K562 (cell line): ENCODE results near the gene PRIM1. TPM values are rescaled to one million over a fixed set of nuclear protein-coding genes. Genes with fewer than 3 reads are reported as not detected.

ENCODE experiments used
- ATAC-seq: fragments of 200-7000 bp; cut with Tn5 transposase; 3 replicates; pipeline ENCODE4 v1.9.1; 2020; ENCODE audit warnings: moderate library complexity
- BruUV-seq: library from RNA; stranded (reverse); fragments of 400-500 nt; replicated peaks from 2 replicates; lab custom pipeline; 2021; lab: Mats Ljungman, UMichigan
- CTCF ChIA-PET: fragments of 300-600 bp; formaldehyde crosslinking; extraction: SDS; loops from one replicate; lab custom pipeline; 2021; ENCODE audit warnings: low intra/inter-chr PET ratio; lab: Yijun Ruan, JAX
- POLR2A ChIA-PET: fragments of 300-600, 350-650 bp; sonication (Branson Sonifier 250); formaldehyde crosslinking; extraction: SDS; loops from one replicate; lab custom pipeline; 2021; ENCODE audit warnings: antibody characterized with exemption, inconsistent platforms; lab: Yijun Ruan, JAX
- DNase-seq, 4 experiments: peaks; one replicate each; pipeline versions ENCODE4 v3.0.0 to v3.0.0-alpha.2; 2011 to 2018; ENCODE audit warnings: low spot score in 3 of 4, mixed read lengths in 3 of 4; ENCODE audit errors: extremely low read depth in 1 of 4
- FAIRE-seq: peaks from 2 replicates; lab custom pipeline; 2011; peaks lifted over from hg19 to GRCh38; lab: Jason Lieb, UNC
- H2AFZ ChIP-seq: 2 replicates; pipeline ENCODE4 v1.6.0; 2011; ENCODE audit warnings: low read depth, low read length, control low read depth, inconsistent platforms
- H3K27ac ChIP-seq: fragments of 200-600 bp; 3 replicates; pipeline ENCODE4 v1.8.0; 2011; ENCODE audit warnings: low read depth, mild to moderate bottlenecking, control low read depth, inconsistent platforms, low read length, moderate library complexity, mixed read lengths; ENCODE audit errors: extremely low read depth
- H3K27me3 ChIP-seq, 2 experiments: fragments of 300-600 bp in 1 of 2; 2 replicates in 1 of 2; 3 replicates in 1 of 2; pipeline versions ENCODE4 v1.6.0 to v1.8.0; 2011; ENCODE audit warnings: inconsistent platforms in 2 of 2, low read length in 2 of 2, mild to moderate bottlenecking in 1 of 2, mixed read lengths in 1 of 2, moderate library complexity in 1 of 2; ENCODE audit not compliant: control insufficient read depth in 2 of 2, insufficient read depth in 2 of 2
- H3K36me3 ChIP-seq: fragments of 300-600 bp; 3 replicates; pipeline ENCODE4 v1.8.0; 2011; ENCODE audit warnings: mild to moderate bottlenecking, low read length, inconsistent platforms; ENCODE audit not compliant: control insufficient read depth, insufficient read depth
- H3K4me1 ChIP-seq, 2 experiments: fragments of 200-600 bp in 1 of 2; replicated peaks in 1 of 2; 2 replicates in 1 of 2; 3 replicates in 1 of 2; pipeline versions ENCODE4 v1.5.1 to v1.8.0; 2011; ENCODE audit warnings: inconsistent platforms in 2 of 2, low read length in 2 of 2, mild to moderate bottlenecking in 1 of 2, mixed read lengths in 1 of 2, moderate library complexity in 1 of 2; ENCODE audit not compliant: control insufficient read depth in 2 of 2, insufficient read depth in 2 of 2
- H3K4me2 ChIP-seq: 2 replicates; pipeline ENCODE4 v1.6.1; 2011; ENCODE audit warnings: low read length, control low read depth, inconsistent platforms, mixed read lengths; ENCODE audit not compliant: insufficient read depth
- H3K4me3 ChIP-seq: fragments of 200-600 bp; sonication (generic), shearing (Covaris generic); 2 replicates; pipeline ENCODE4 v1.5.1; 2016; ENCODE audit warnings: control low read depth, inconsistent platforms
- H3K79me2 ChIP-seq: fragments of 200-600 bp; 3 replicates; pipeline ENCODE4 v1.8.0; 2011; ENCODE audit warnings: low read length, inconsistent platforms; ENCODE audit not compliant: control insufficient read depth, insufficient read depth
- H3K9ac ChIP-seq, 2 experiments: 2 replicates each; pipeline versions ENCODE4 v1.6.0 to v1.6.1; 2011; ENCODE audit warnings: low read depth in 2 of 2, low read length in 2 of 2, control low read depth in 1 of 2, inconsistent platforms in 1 of 2, mild to moderate bottlenecking in 1 of 2, mixed read lengths in 1 of 2; ENCODE audit not compliant: insufficient read depth in 1 of 2
- H3K9me1 ChIP-seq: one replicate; pipeline ENCODE4 v1.6.0; 2011; ENCODE audit warnings: inconsistent platforms, mild to moderate bottlenecking, low read length, moderate library complexity; ENCODE audit not compliant: control insufficient read depth, insufficient read depth
- H3K9me3 ChIP-seq: replicated peaks from 2 replicates; pipeline ENCODE4 v1.5.1; 2011; ENCODE audit warnings: low read depth, low read length, inconsistent platforms; ENCODE audit not compliant: control insufficient read depth, insufficient read depth
- H4K20me1 ChIP-seq: replicated peaks from 2 replicates; pipeline ENCODE4 v1.6.1; 2011; ENCODE audit warnings: low read length, inconsistent platforms, mixed read lengths; ENCODE audit not compliant: control insufficient read depth, insufficient read depth
- ARID1B ChIP-seq: fragments of 450-650 bp; IDR thresholded peaks from 2 replicates; pipeline ENCODE4 v1.6.1; 2016; ENCODE audit warnings: antibody characterized with exemption, mild to moderate bottlenecking, inconsistent platforms
- ATF1 ChIP-seq, 2 experiments: fragments of 450-650 bp in 1 of 2; IDR thresholded peaks; 2 replicates each; pipeline ENCODE4 v1.6.1; 2016; ENCODE audit warnings: missing compliant biosample characterization in 1 of 2, missing genetic modification characterization in 1 of 2
- CEBPB ChIP-seq: fragments of 450-650 bp; IDR thresholded peaks from 2 replicates; pipeline ENCODE4 v1.6.1; 2016; ENCODE audit warnings: missing genetic modification characterization, missing compliant biosample characterization
- CREB1 ChIP-seq, 2 experiments: sonication (generic) in 1 of 2; formaldehyde crosslinking in 1 of 2; IDR thresholded peaks; 2 replicates each; pipeline versions ENCODE4 v1.6.1 to v1.8.0; 2012 to 2022; ENCODE audit warnings: inconsistent platforms in 1 of 2, mild to moderate bottlenecking in 1 of 2, missing genetic modification reagents in 1 of 2, moderate library complexity in 1 of 2
- DACH1 ChIP-seq: fragments of 450-650 bp; IDR thresholded peaks from 2 replicates; pipeline ENCODE4 v1.6.1; 2018; ENCODE audit not compliant: partially characterized antibody
- HNRNPL ChIP-seq: fragments of 200-400 bp; formaldehyde crosslinking; IDR thresholded peaks from 2 replicates; pipeline ENCODE4 v1.6.1; 2017; ENCODE audit warnings: low read depth, mild to moderate bottlenecking, low read length
- KDM4B ChIP-seq, 2 experiments: fragments of 450-650 bp in 1 of 2; sonication (generic) in 1 of 2; IDR thresholded peaks; 2 replicates each; pipeline ENCODE4 v1.6.1; 2016 to 2017; ENCODE audit warnings: borderline replicate concordance in 2 of 2, antibody characterized with exemption in 1 of 2, low read depth in 1 of 2, mild to moderate bottlenecking in 1 of 2
- ZNF395 ChIP-seq: fragments of 200-800 bp; sonication (Bioruptor generic); IDR thresholded peaks from 2 replicates; pipeline ENCODE4 v1.6.1; 2017; ENCODE audit warnings: missing genetic modification characterization, missing compliant biosample characterization
- ZNF780A ChIP-seq: fragments of 250-450 bp; sonication (Bioruptor Pico); IDR thresholded peaks from 2 replicates; pipeline ENCODE4 v1.5.0; 2021; ENCODE audit warnings: mild to moderate bottlenecking
- WGBS: fragments of 100-300 bp; shearing (Covaris generic); methylation state at CpG from one replicate; pipeline ENCODE4 v1.1.6; 2016; ENCODE audit warnings: low coverage, mixed read lengths; ENCODE audit not compliant: insufficient coverage; ENCODE audit errors: missing lambda C conversion rate; 5-methylcytosine and 5-hydroxymethylcytosine counted together
- in situ Hi-C: fragments of 300-500 bp; cut with MboI; formaldehyde crosslinking; loops from 4 replicates; pipeline ENCODE4 v1.15.0; 2018; ENCODE audit warnings: inconsistent platforms, mixed read lengths
- intact Hi-C: fragments of 100-400 bp; cut with micrococcal nuclease; formaldehyde crosslinking; loops from 2 replicates; pipeline ENCODE4 v1.14.2; 2022
- polyA plus RNA-seq, 8 experiments: library from polyadenylated mRNA; depleted of rRNA in 4 of 8; stranded (reverse) in 5 of 8; unstranded in 3 of 8; fragments of >200 nt; fragmentation: Nextera tagmentation in 2 of 8; fragmentation: Illumina TruSeq in 1 of 8; extraction: Ambion mirVana in 2 of 8; extraction: Trizol in 1 of 8; gene quantifications; 2 replicates each; pipeline versions ENCODE4 v1.2.1 to v1.2.3, GENCODE V29; 2011 to 2014; ENCODE audit warnings: inconsistent platforms in 1 of 8, missing spikeins in 1 of 8
- total RNA-seq, 7 experiments: library from RNA; depleted of rRNA in 6 of 7; stranded (reverse); fragments of >200 nt in 6 of 7; fragmentation: Illumina TruSeq in 2 of 7; extraction: Trizol in 2 of 7; gene quantifications; 2 replicates each; pipeline versions ENCODE4 v1.2.1 to v1.2.3, GENCODE V29; 2011 to 2021; ENCODE audit warnings: low replicate concordance in 1 of 7

The PRIM1 gene
- total and polyA plus RNA-seq, 9 of the 15 experiments (the other 6 are each of a cell fraction or from before 2014, with no cell fraction given): 67.2 to 179 (median 140) TPM

GRCh38 chr12:56761812-56762211 lies 9.7 kb upstream of the PRIM1 start:
- H4K20me1 ChIP-seq: no peaks in the 10 kb centered on the region
- CTCF ChIA-PET: no interaction called here

GRCh38 chr12:56760460-56760859 lies 8.3 kb upstream of the PRIM1 start:
- Histone ChIP-seq H3K27ac (no peak overlapping the region), H3K9me3 (peaks cover 7% of the 10 kb centered on the region; the same call in 1 of the 2 replicates), H3K36me3 (no peaks in the 10 kb centered on the region), H3K9me1 (no peaks in the 10 kb centered on the region), H3K27me3 (no peaks in the 10 kb centered on the region), H3K4me1 (no peaks in the 10 kb centered on the region), H2AFZ (no peak overlapping the region), H4K20me1 (no peaks in the 10 kb centered on the region), H3K4me2 (no peak overlapping the region), H3K4me3 (no peak overlapping the region), H3K9ac (no peak overlapping the region), H3K79me2 (no peaks in the 10 kb centered on the region)
- ATAC-seq: no peak
- no TSS peak for BruUV-seq
- in situ Hi-C loops: no loop called here
- ChIA-PET CTCF (no interaction called here), POLR2A (interaction anchor here (0.6 to 1.2 kb wide), 3 partner anchors 9 to 71 kb away, joined by 3 to 4 read pairs (median 3); no protein-coding TSS in a partner anchor)
- FAIRE-seq: no peak
- intact Hi-C loops: loop anchor here (5.0 kb wide), 1 partner anchor 67 kb away; no protein-coding TSS in a partner anchor
- 45% methylated on average over 7 of the region's 7 CpGs for WGBS
- no peak for DNase-seq
- TF ChIP-seq ATF1 (CRISPR knock-in tag; IDR thresholded peaks at IDR 0.05): no peak
- TF ChIP-seq ATF1 (tag; IDR thresholded peaks at IDR 0.05): no peak
- TF ChIP-seq ZNF395: no peak
- TF ChIP-seq CREB1 (IDR thresholded peaks at IDR 0.05): no peak
- no peak for TF ChIP-seq CREB1 (CRISPR knock-in tag; IDR thresholded peaks at IDR 0.05)
- no peak for TF ChIP-seq HNRNPL
- TF ChIP-seq ZNF780A (CRISPR knock-in tag): no peak
- TF ChIP-seq KDM4B (IDR thresholded peaks at IDR 0.05; ENCODE audit: borderline replicate concordance in 2 of 2, low read depth in 1 of 2): no peak
- TF ChIP-seq DACH1: no peak

More at GRCh38 chr12:56761812-56762211, 9.7 kb upstream of the PRIM1 start:
- Histone ChIP-seq H3K36me3 (no peaks in the 10 kb centered on the region), H3K27ac (no peak overlapping the region), H3K9me3 (peaks cover 7% of the 10 kb centered on the region; the same call in 1 of the 2 replicates), H3K9ac (no peak overlapping the region), H3K4me2 (no peak overlapping the region), H3K4me3 (no peak overlapping the region), H3K79me2 (no peaks in the 10 kb centered on the region), H3K9me1 (no peaks in the 10 kb centered on the region)
- 2% methylated on average over 2 of the region's 2 CpGs for WGBS
- intact Hi-C loops: loop anchor here (5.0 kb wide), 1 partner anchor 65 kb away; no protein-coding TSS in a partner anchor
- DNase-seq: no peak
- FAIRE-seq: no peak
- no TSS peak for BruUV-seq
- TF ChIP-seq ARID1B (no peak), CEBPB (tag) (0 out of 2 replicates have a peak, but pooled peaks have one; percentile 17)
- TF ChIP-seq, all 486 proteins: peak for 1
- no peak overlapping the region for H2AFZ ChIP-seq
- in situ Hi-C loops: no loop called here
- H3K4me1 ChIP-seq: no peaks in the 10 kb centered on the region
- POLR2A ChIA-PET: interaction anchor here (1.2 to 1.6 kb wide), 2 partner anchors 8 to 78 kb away, joined by 3 to 4 read pairs; no protein-coding TSS in a partner anchor
- no peak for ATAC-seq
- no peaks in the 10 kb centered on the region for H3K27me3 ChIP-seq
